SK-N-SH (cell line): Measurements from ENCODE around the gene SPOCK3. TPM values are rescaled to one million over a fixed set of nuclear protein-coding genes. Genes with fewer than 3 reads are reported as not detected.

Experiments
- CTCF ChIA-PET: fragments of 300-600, 350-600 bp; formaldehyde crosslinking; extraction: SDS; loops from one replicate; lab custom pipeline; 2021; lab: Yijun Ruan, JAX
- POLR2A ChIA-PET: fragments of 350-600 bp; sonication (Branson Sonifier 250); formaldehyde crosslinking; extraction: SDS; loops from one replicate; lab custom pipeline; 2020; ENCODE audit warnings: antibody characterized with exemption, inconsistent platforms; lab: Yijun Ruan, JAX
- DNase-seq: peaks from one replicate; pipeline ENCODE4 v3.0.0; 2012
- H2AFZ ChIP-seq: fragments of 200-600 bp; sonication (generic); 2 replicates; pipeline ENCODE4 v1.8.1; 2016; ENCODE audit warnings: antibody characterized with exemption, mild to moderate bottlenecking, low read depth
- H3F3A ChIP-seq: fragments of 200-600 bp; sonication (generic); replicated peaks from 2 replicates; pipeline ENCODE3; 2016; ENCODE audit warnings: antibody characterized with exemption, mild to moderate bottlenecking; ENCODE audit not compliant: insufficient read depth
- H3K27ac ChIP-seq, 2 experiments: fragments of 200-500 bp in 1 of 2; fragments of 200-600 bp in 1 of 2; sonication (Bioruptor generic) in 1 of 2; sonication (generic), shearing (Covaris generic) in 1 of 2; 2 replicates each; pipeline versions ENCODE4 v1.5.1 to v1.6.1; 2014 to 2016; ENCODE audit warnings: low read depth in 2 of 2, inconsistent platforms in 1 of 2, low read length in 1 of 2, mild to moderate bottlenecking in 1 of 2, mixed read lengths in 1 of 2
- H3K27me3 ChIP-seq: fragments of 200-600 bp; sonication (generic), shearing (Covaris generic); 2 replicates; pipeline ENCODE4 v1.6.1; 2016; ENCODE audit warnings: mixed run types; ENCODE audit not compliant: insufficient read depth
- H3K36me3 ChIP-seq, 2 experiments: fragments of 200-500 bp in 1 of 2; fragments of 200-600 bp in 1 of 2; sonication (Bioruptor generic) in 1 of 2; sonication (generic) in 1 of 2; replicated peaks in 1 of 2; 2 replicates each; pipeline versions ENCODE3 to v1.5.1; 2014 to 2016; ENCODE audit warnings: low read length in 1 of 2, mild to moderate bottlenecking in 1 of 2; ENCODE audit not compliant: insufficient read depth in 2 of 2, control insufficient read depth in 1 of 2
- H3K4me1 ChIP-seq, 2 experiments: fragments of 200-500 bp in 1 of 2; fragments of 200-600 bp in 1 of 2; sonication (Bioruptor generic) in 1 of 2; sonication (generic), shearing (Covaris generic) in 1 of 2; 2 replicates each; pipeline versions ENCODE4 v1.5.1 to v1.6.1; 2014 to 2016; ENCODE audit warnings: low read depth in 1 of 2, low read length in 1 of 2, mixed run types in 1 of 2; ENCODE audit not compliant: insufficient read depth in 2 of 2, control insufficient read depth in 1 of 2
- H3K4me2 ChIP-seq: fragments of 200-600 bp; sonication (generic), shearing (Covaris generic); 2 replicates; pipeline ENCODE4 v1.6.1; 2017; ENCODE audit warnings: mixed run types
- H3K4me3 ChIP-seq, 2 experiments: fragments of 200-500 bp in 1 of 2; fragments of 200-600 bp in 1 of 2; sonication (Bioruptor generic) in 1 of 2; sonication (generic), shearing (Covaris generic) in 1 of 2; 2 replicates each; pipeline versions ENCODE4 v1.5.1 to v1.8.1; 2014 to 2016; ENCODE audit warnings: low read depth in 2 of 2, inconsistent platforms in 1 of 2, low read length in 1 of 2, mild to moderate bottlenecking in 1 of 2, mixed read lengths in 1 of 2, moderate library complexity in 1 of 2
- H3K79me2 ChIP-seq: fragments of 200-600 bp; sonication (generic); 2 replicates; pipeline ENCODE4 v1.8.1; 2017; ENCODE audit warnings: mild to moderate bottlenecking; ENCODE audit not compliant: insufficient read depth
- H3K9ac ChIP-seq: fragments of 200-600 bp; sonication (generic); 2 replicates; pipeline ENCODE4 v1.6.1; 2017; ENCODE audit warnings: mixed run types
- H3K9me2 ChIP-seq: fragments of 200-600 bp; sonication (generic); 2 replicates; pipeline ENCODE4 v1.6.1; 2017; ENCODE audit warnings: mixed run types
- H3K9me3 ChIP-seq: fragments of 200-600 bp; sonication (generic); 2 replicates; pipeline ENCODE4 v1.6.1; 2017; ENCODE audit warnings: mixed run types, mild to moderate bottlenecking, moderate library complexity
- H4K20me1 ChIP-seq: fragments of 200-600 bp; sonication (generic); 2 replicates; pipeline ENCODE4 v1.6.1; 2017; ENCODE audit warnings: mild to moderate bottlenecking, mixed run types; ENCODE audit not compliant: insufficient read depth
- CHD2 ChIP-seq: fragments of 150-350 bp; IDR thresholded peaks from 2 replicates; pipeline ENCODE4 v1.6.1; 2018; ENCODE audit warnings: low read length; ENCODE audit not compliant: partially characterized antibody
- CTCF ChIP-seq: fragments of 200-600 bp; sonication (generic); IDR thresholded peaks from 2 replicates; pipeline ENCODE4 v1.6.1; 2017; ENCODE audit warnings: antibody characterized with exemption, mild to moderate bottlenecking, moderate library complexity
- EZH2phosphoT487 ChIP-seq: fragments of 200-600 bp; sonication (generic); IDR thresholded peaks from 2 replicates; pipeline ENCODE4 v1.6.1; 2017; ENCODE audit warnings: low read depth, mixed run types, mild to moderate bottlenecking, antibody characterized with exemption, moderate library complexity, borderline replicate concordance
- FOXJ3 ChIP-seq: sonication (generic); formaldehyde crosslinking; IDR thresholded peaks from 2 replicates; pipeline ENCODE4 v1.5.1; 2020; ENCODE audit warnings: mild to moderate bottlenecking, missing genetic modification reagents
- GATA2 ChIP-seq: sonication (generic); formaldehyde crosslinking; IDR thresholded peaks from 2 replicates; pipeline ENCODE4 v1.5.0; 2020; ENCODE audit warnings: mild to moderate bottlenecking, missing genetic modification reagents
- IRF3 ChIP-seq: fragments of 150-350 bp; IDR thresholded peaks from 2 replicates; pipeline ENCODE4 v1.6.1; 2016; ENCODE audit warnings: mild to moderate bottlenecking, low read depth, low read length
- JUND ChIP-seq: IDR thresholded peaks from 2 replicates; pipeline ENCODE4 v1.4.0; 2012
- MEF2A ChIP-seq: IDR thresholded peaks from 2 replicates; pipeline ENCODE4 v1.4.0; 2012; ENCODE audit warnings: low read depth, borderline replicate concordance
- NFIC ChIP-seq: IDR thresholded peaks from 2 replicates; pipeline ENCODE4 v1.4.0; 2012; ENCODE audit warnings: borderline replicate concordance
- NRF1 ChIP-seq: IDR thresholded peaks from 2 replicates; pipeline ENCODE4 v1.6.1; 2012; ENCODE audit warnings: low read depth, mild to moderate bottlenecking, low read length
- REST ChIP-seq: IDR thresholded peaks from 2 replicates; pipeline ENCODE4 v1.6.1; 2012; ENCODE audit warnings: mild to moderate bottlenecking, low read depth, low read length, moderate library complexity
- SIN3A ChIP-seq: IDR thresholded peaks from 2 replicates; pipeline ENCODE4 v1.6.1; 2012; ENCODE audit warnings: low read depth, mild to moderate bottlenecking, low read length, moderate library complexity, borderline replicate concordance
- SMC3 ChIP-seq: IDR thresholded peaks from 2 replicates; pipeline ENCODE4 v1.6.1; 2012; ENCODE audit warnings: low read depth, low read length, improper control_type of control experiment
- TAF1 ChIP-seq: IDR thresholded peaks from 2 replicates; pipeline ENCODE4 v1.6.1; 2012; ENCODE audit warnings: low read depth, mild to moderate bottlenecking, low read length, moderate library complexity, borderline replicate concordance
- TEAD4 ChIP-seq: IDR thresholded peaks from 2 replicates; pipeline ENCODE4 v1.4.0; 2012; ENCODE audit warnings: mild to moderate bottlenecking, borderline replicate concordance; ENCODE audit not compliant: insufficient read depth
- USF1 ChIP-seq: IDR thresholded peaks from 2 replicates; pipeline ENCODE4 v1.4.0; 2012; ENCODE audit warnings: low read depth, borderline replicate concordance
- USF2 ChIP-seq: fragments of 150-350 bp; IDR thresholded peaks from 2 replicates; pipeline ENCODE4 v1.6.1; 2017; ENCODE audit warnings: antibody characterized with exemption, low read length, low read depth, borderline replicate concordance
- ZBTB33 ChIP-seq: IDR thresholded peaks from 2 replicates; pipeline ENCODE4 v1.4.0; 2012; ENCODE audit warnings: low read depth, borderline replicate concordance
- WGBS: methylation state at CpG from one replicate; pipeline ENCODE4 v1.1.6; 2017; ENCODE audit warnings: low lambda C conversion rate; 5-methylcytosine and 5-hydroxymethylcytosine counted together
- polyA plus RNA-seq, 3 experiments: library from polyadenylated mRNA; depleted of rRNA; stranded (reverse); fragments of >200 nt; gene quantifications; 2 replicates each; pipeline ENCODE4 v1.2.3, GENCODE V29; 2012

The SPOCK3 gene
- polyA plus RNA-seq, 1 of the 3 experiments (the other 2 are of a cell fraction), result not detected

GRCh38 chr4:166902941-166903340 lies 331.4 kb downstream of the SPOCK3 start (continued):
- no peak for TF ChIP-seq EZH2phosphoT487
- no peak for TF ChIP-seq JUND
- TF ChIP-seq NFIC, result no peak
- TF ChIP-seq USF1, result no peak
- TF ChIP-seq, all 33 proteins: peak for 0

- TF ChIP-seq TEAD4 (no peak), SIN3A (no peak), MEF2A (no peak), GATA2 (CRISPR knock-in tag) (no peak), ZBTB33 (no peak), REST (no peak), CTCF (no peak), USF1 (no peak), TAF1 (no peak), NRF1 (no peak), NFIC (no peak), FOXJ3 (CRISPR knock-in tag) (no peak), CHD2 (no peak), USF2 (no peak), SMC3 (no peak), IRF3 (no peak)
- CTCF ChIA-PET, result no interaction called here
Measured at GRCh38 chr4:166896254-166896653, 338.0 kb downstream of the SPOCK3 start.

More at GRCh38 chr4:166896254-166896653, 338.0 kb downstream of the SPOCK3 start:
- no peak for DNase-seq
- 0% methylated on average over 2 of the region's 3 CpGs for WGBS
- H3K27me3 ChIP-seq, result no peaks in the 10 kb centered on the region
- H3F3A ChIP-seq, result no peaks in the 10 kb centered on the region
- no peak overlapping the region for H3K9ac ChIP-seq
- H4K20me1 ChIP-seq, result no peaks in the 10 kb centered on the region
- H3K27ac ChIP-seq, result no peak overlapping the region
- 0 out of 2 replicates have a peak, but pooled peaks cover 3% of the 10 kb centered on the region for H3K9me2 ChIP-seq
- no peaks in the 10 kb centered on the region for H3K79me2 ChIP-seq
- H3K36me3 ChIP-seq, result no peaks in the 10 kb centered on the region
- POLR2A ChIA-PET, result no interaction called here
- H3K9me3 ChIP-seq, result no peaks in the 10 kb centered on the region; the same call in 1 of the 2 replicates
- no peak overlapping the region for H3K4me2 ChIP-seq
- no peaks in the 10 kb centered on the region for H3K4me1 ChIP-seq
- no peak overlapping the region for H3K4me3 ChIP-seq
- no peak overlapping the region for H2AFZ ChIP-seq
